Stomach (tissue), 9 donors: ENCODE data around the gene TRIM52. TPM values are rescaled to one million over a fixed set of nuclear protein-coding genes. Genes with fewer than 3 reads are reported as not detected.

Experiments
- DNase-seq, 2 donors: peaks; one replicate each; pipeline versions ENCODE4 v3.0.0 to v3.0.0-alpha.2; 2013 to 2019
- H3K27ac ChIP-seq, 5 donors: fragments of 200-600 bp in 4 of 5; sonication (generic) in 4 of 5; one replicate each; pipeline ENCODE4 v1.5.1; 2013 to 2019; ENCODE audit warnings: mild to moderate bottlenecking in 1 of 5, moderate library complexity in 1 of 5
- H3K27me3 ChIP-seq, 3 donors: fragments of 200-600 bp; sonication (generic); one replicate each; pipeline ENCODE4 v1.5.1; 2017 to 2019; ENCODE audit warnings: mixed run types in 1 of 3
- H3K36me3 ChIP-seq, 4 donors: fragments of 200-600 bp; sonication (generic); 1 replicate in 3 of 4; 2 replicates in 1 of 4; pipeline ENCODE4 v1.5.1; 2016 to 2019
- H3K4me1 ChIP-seq, 4 donors: fragments of 200-600 bp; sonication (generic); one replicate each; pipeline ENCODE4 v1.5.1; 2016 to 2019
- H3K4me3 ChIP-seq, 4 donors: fragments of 200-600 bp; sonication (generic) in 3 of 4; one replicate each; pipeline ENCODE4 v1.5.1; 2016 to 2019; ENCODE audit warnings: mild to moderate bottlenecking in 1 of 4
- H3K9me3 ChIP-seq, 4 donors: fragments of 200-600 bp; sonication (generic); one replicate each; pipeline ENCODE4 v1.5.1; 2016 to 2019
- CTCF ChIP-seq, 7 experiments: fragments of 450-650 bp in 4 of 7; fragments of 200-600 bp in 3 of 7; sonication (generic) in 3 of 7; IDR thresholded peaks; one replicate each; pipeline ENCODE4 v1.5.1; 2016 to 2019; ENCODE audit warnings: antibody characterized with exemption in 7 of 7, control low read depth in 2 of 7, mild to moderate bottlenecking in 1 of 7
- EP300 ChIP-seq: sonication (generic); formaldehyde crosslinking; IDR thresholded peaks from one replicate; pipeline ENCODE4 v1.6.1; 2017; ENCODE audit warnings: antibody characterized with exemption
- POLR2A ChIP-seq, 4 donors: fragments of 450-650 bp; IDR thresholded peaks; one replicate each; pipeline ENCODE4 v1.6.1; 2016; ENCODE audit warnings: antibody characterized with exemption in 4 of 4, control low read depth in 2 of 4, mild to moderate bottlenecking in 1 of 4, moderate library complexity in 1 of 4
- POLR2AphosphoS5 ChIP-seq, 3 donors: sonication (generic); formaldehyde crosslinking; IDR thresholded peaks; one replicate each; pipeline ENCODE4 v1.6.1; 2016; ENCODE audit warnings: antibody characterized with exemption in 3 of 3
- WGBS, 5 donors: extraction: QIAGEN DNeasy Blood & Tissue Kit in 3 of 5; methylation state at CpG; one replicate each; pipeline versions ENCODE4 v1.1.5 to v1.1.7; 2013 to 2018; 5-methylcytosine and 5-hydroxymethylcytosine counted together
- intact Hi-C: fragments of 100-400 bp; cut with DNase I; formaldehyde crosslinking; loops from one replicate; pipeline ENCODE4 v1.15.1; 2023; ENCODE audit warnings: low total_unique reads
- polyA plus RNA-seq, 3 donors: library from polyadenylated mRNA; stranded (reverse); fragments of 200-250 nt; gene quantifications; one replicate each; pipeline ENCODE4 v1.2.3, GENCODE V29; 2013
- total RNA-seq, 5 donors: library from RNA; depleted of rRNA; stranded (reverse); fragments of >200 nt; gene quantifications; one replicate each; pipeline versions ENCODE4 v1.1.0 to v1.2.3, GENCODE V29; 2014 to 2016
- donor health status: healthy with polysubstance abuse.
- donor health status: Bipolar disorder and iron deficiency.
- donor health status: healthy.

TRIM52 gene
- total and polyA plus RNA-seq, 8 donors: 3.8 to 29.9 (median 12.5) TPM

GRCh38 chr5:181224390-181225229 is 36.3 kb downstream of the TRIM52 start:
- no peaks in the 10 kb centered on the region for H3K9me3 ChIP-seq
- DNase-seq: no peak
- peaks cover 10 to 45% (median 31%) of the 10 kb centered on the region in 4 donors for H3K4me1 ChIP-seq
- TF ChIP-seq POLR2A (IDR thresholded peaks at IDR 0.05): no peak
- TF ChIP-seq CTCF (IDR thresholded peaks at IDR 0.05): no peak
- TF ChIP-seq POLR2AphosphoS5 (IDR thresholded peaks at IDR 0.05): no peak
- TF ChIP-seq EP300: no peak
- H3K27ac ChIP-seq: peak overlapping the region; percentile 88 to 98 (median 96)
- intact Hi-C loops: no loop called here
- H3K36me3 ChIP-seq: peaks cover 10 to 25% (median 18%) of the 10 kb centered on the region in 4 donors
- H3K4me3 ChIP-seq: peak overlapping the region; percentile 68 to 94 (median 92)
- 64 to 76% (median 68%) methylated on average over 22 of the region's 22 CpGs for WGBS, 5 donors
- no peaks in the 10 kb centered on the region for H3K27me3 ChIP-seq

- 1 to 2% (median 2%) methylated on average over 17 to 31 of the region's 31 CpGs for WGBS, 5 donors
- H3K27me3 ChIP-seq: no peaks in the 10 kb centered on the region
- intact Hi-C loops: no loop called here
- peaks cover 10 to 45% (median 32%) of the 10 kb centered on the region in 4 donors for H3K4me1 ChIP-seq
- peak overlapping the region; percentile 88 to 98 (median 96) for H3K27ac ChIP-seq
- H3K4me3 ChIP-seq: peak overlapping the region; percentile 68 to 94 (median 92)
- no peaks in the 10 kb centered on the region for H3K9me3 ChIP-seq
- H3K36me3 ChIP-seq: peaks cover 10 to 18% (median 13%) of the 10 kb centered on the region in 4 donors
- TF ChIP-seq EP300 (no peak), CTCF (IDR thresholded peaks at IDR 0.05) (no peak), POLR2AphosphoS5 (IDR thresholded peaks at IDR 0.05) (no peak), POLR2A (IDR thresholded peaks at IDR 0.05) (no peak)
- peak; percentile 34 to 91 for DNase-seq
These were observed 37.1 kb downstream of the TRIM52 start for GRCh38 chr5:181223729-181224389.

- Histone ChIP-seq H3K27me3 (no peaks in the 10 kb centered on the region), H3K27ac (peak within 1 kb of the TSS; percentile 88 to 98 (median 96)), H3K4me3 (peak within 1 kb of the TSS; percentile 68 to 94 (median 92)), H3K4me1 (peaks cover 10 to 51% (median 38%) of the 10 kb centered on the region in 4 donors), H3K36me3 (peaks cover 10 to 18% (median 13%) of the 10 kb centered on the region in 4 donors), H3K9me3 (no peaks in the 10 kb centered on the region)
- 0 to 1% (median 0%) methylated on average over 31 to 59 of the region's 59 CpGs for WGBS, 5 donors
- peak; percentile 97 to 99 for DNase-seq
- intact Hi-C loops: no loop called here
- TF ChIP-seq POLR2A (IDR thresholded peaks at IDR 0.05) (peak in 2 of 4 donors; percentile 52 to 82), CTCF (IDR thresholded peaks at IDR 0.05) (no peak), EP300 (no peak), POLR2AphosphoS5 (IDR thresholded peaks at IDR 0.05) (peak; percentile 70 to 96 (median 96))
These were observed 37.8 kb downstream of the TRIM52 start, which contains the start of gene TRIM41 for GRCh38 chr5:181223058-181223728. TSS of gene TRIM41 (plus strand) at chr5:181223281. CDS start at chr5:181224000, 719 bp downstream.

GRCh38 chr5:181222630-181223057 is 38.3 kb downstream of the TRIM52 start:
- no peaks in the 10 kb centered on the region for H3K9me3 ChIP-seq
- WGBS, 5 donors: 0 to 1% (median 1%) methylated on average over 17 to 18 of the region's 18 CpGs
- H3K27ac ChIP-seq: peak overlapping the region; percentile 88 to 98 (median 96)
- peaks cover 9 to 13% (median 10%) of the 10 kb centered on the region in 4 donors for H3K36me3 ChIP-seq
- peak overlapping the region; percentile 68 to 94 (median 92) for H3K4me3 ChIP-seq
- intact Hi-C loops: no loop called here
- peaks cover 13 to 57% (median 43%) of the 10 kb centered on the region in 4 donors for H3K4me1 ChIP-seq
- no peak for DNase-seq
- TF ChIP-seq POLR2A (IDR thresholded peaks at IDR 0.05) (no peak), CTCF (IDR thresholded peaks at IDR 0.05) (peak in 2 of 7 experiments; percentile 1 to 34)
- no peaks in the 10 kb centered on the region for H3K27me3 ChIP-seq
